B cell (primary cell): ENCODE data around the gene SCGB1D1. TPM values are rescaled to one million over a fixed set of nuclear protein-coding genes. Genes with fewer than 3 reads are reported as not detected.

Experiments used
- ATAC-seq: fragments of 200-7000 bp; cut with Tn5 transposase; one replicate; pipeline ENCODE4 v1.10.0; 2021; ENCODE audit warnings: low read depth, mild to moderate bottlenecking, moderate number of reproducible peaks, moderate library complexity
- CTCF ChIA-PET: fragments of 350-600 bp; sonication (Branson Sonifier 250); formaldehyde crosslinking; loops from one replicate; lab custom pipeline; 2021; ENCODE audit warnings: antibody characterized with exemption, inconsistent platforms; lab: Charles Lee
- POLR2A ChIA-PET: fragments of 350-600 bp; sonication (Branson Sonifier 250); formaldehyde crosslinking; loops from one replicate; lab custom pipeline; 2021; ENCODE audit warnings: antibody characterized with exemption; lab: Charles Lee
- DNase-seq: peaks from one replicate; pipeline ENCODE4 v3.0.0; 2013
- H2AFZ ChIP-seq: 2 replicates; pipeline ENCODE4 v1.6.1; 2012; ENCODE audit warnings: mild to moderate bottlenecking, low read depth, low read length; ENCODE audit not compliant: insufficient read depth, poor library complexity, severe bottlenecking
- H3K27ac ChIP-seq, 2 donors: 1 replicate in 1 of 2; 2 replicates in 1 of 2; pipeline ENCODE4 v1.5.1; 2012 to 2013; ENCODE audit warnings: low read length in 2 of 2, mild to moderate bottlenecking in 2 of 2, moderate library complexity in 1 of 2
- H3K27me3 ChIP-seq, 4 experiments: fragments of 200-600 bp in 1 of 4; sonication (generic) in 1 of 4; replicated peaks in 1 of 4; 1 replicate in 2 of 4; 2 replicates in 2 of 4; pipeline versions ENCODE4 v1.6.1 to v1.7.0; 2013 to 2016; ENCODE audit warnings: low read length in 3 of 4, mild to moderate bottlenecking in 2 of 4, mixed read lengths in 1 of 4, moderate library complexity in 1 of 4; ENCODE audit not compliant: insufficient read depth in 4 of 4, control insufficient read depth in 3 of 4; ENCODE audit errors: control extremely low read depth in 1 of 4
- H3K36me3 ChIP-seq, 2 experiments: replicated peaks in 1 of 2; 1 replicate in 1 of 2; 2 replicates in 1 of 2; pipeline versions ENCODE4 v1.6.1 to v1.7.1; 2013; ENCODE audit warnings: low read length in 1 of 2; ENCODE audit not compliant: insufficient read depth in 2 of 2, control insufficient read depth in 1 of 2; ENCODE audit errors: control extremely low read depth in 1 of 2, extremely low read depth in 1 of 2
- H3K4me1 ChIP-seq, 2 donors: fragments of 200-600 bp in 1 of 2; sonication (generic) in 1 of 2; 1 replicate in 1 of 2; 2 replicates in 1 of 2; pipeline versions ENCODE4 v1.5.1 to v1.6.1; 2013 to 2017; ENCODE audit warnings: low read length in 2 of 2; ENCODE audit not compliant: control insufficient read depth in 2 of 2, insufficient read depth in 2 of 2
- H3K4me2 ChIP-seq: replicated peaks from 2 replicates; pipeline ENCODE3; 2012; ENCODE audit warnings: mild to moderate bottlenecking, low read depth, low read length; ENCODE audit not compliant: poor library complexity, severe bottlenecking
- H3K4me3 ChIP-seq, 5 experiments: fragments of 200-600 bp in 1 of 5; sonication (generic) in 1 of 5; 1 replicate in 3 of 5; 2 replicates in 2 of 5; pipeline versions ENCODE4 v1.5.1 to v1.7.0; 2011 to 2016; ENCODE audit warnings: low read length in 4 of 5, mild to moderate bottlenecking in 4 of 5, low read depth in 2 of 5, control low read depth in 1 of 5, moderate library complexity in 1 of 5; ENCODE audit not compliant: insufficient read depth in 1 of 5; ENCODE audit errors: control extremely low read depth in 1 of 5, extremely low read depth in 1 of 5
- H3K79me2 ChIP-seq: fragments of 200-600 bp; sonication (generic); one replicate; pipeline ENCODE4 v1.6.0; 2016; ENCODE audit warnings: low read length; ENCODE audit not compliant: control insufficient read depth, insufficient read depth
- H3K9ac ChIP-seq: fragments of 200-600 bp; sonication (generic); 2 replicates; pipeline ENCODE4 v1.6.1; 2017; ENCODE audit warnings: mild to moderate bottlenecking, low read length, moderate library complexity
- H3K9me3 ChIP-seq, 3 donors: one replicate each; pipeline versions ENCODE4 v1.6.1 to v1.7.1; 2013; ENCODE audit warnings: low read length in 2 of 3; ENCODE audit not compliant: control insufficient read depth in 2 of 3, insufficient read depth in 1 of 3; ENCODE audit errors: control extremely low read depth in 1 of 3
- H4K20me1 ChIP-seq: 2 replicates; pipeline ENCODE4 v1.6.0; 2012; ENCODE audit warnings: mild to moderate bottlenecking, low read length; ENCODE audit not compliant: insufficient read depth, control insufficient read depth, poor library complexity, severe bottlenecking
- H3K27ac Mint-ChIP-seq: one replicate; pipeline ENCODE4 v1.8.0; 2021; ENCODE audit warnings: mixed read lengths
- H3K27me3 Mint-ChIP-seq: one replicate; pipeline ENCODE4 v1.8.0; 2021; ENCODE audit warnings: mixed read lengths
- H3K4me1 Mint-ChIP-seq: one replicate; pipeline ENCODE4 v1.8.0; 2021; ENCODE audit warnings: mixed read lengths
- H3K4me3 Mint-ChIP-seq: one replicate; pipeline ENCODE4 v1.8.0; 2021; ENCODE audit warnings: mixed read lengths
- H3K9me3 Mint-ChIP-seq: one replicate; pipeline ENCODE4 v1.8.0; 2022; ENCODE audit warnings: mixed read lengths; ENCODE audit not compliant: insufficient read depth
- CTCF ChIP-seq: fragments of 200-600 bp; IDR thresholded peaks from one replicate; pipeline ENCODE4 v1.8.0; 2022; ENCODE audit warnings: antibody characterized with exemption, mild to moderate bottlenecking
- EZH2 ChIP-seq: IDR thresholded peaks from 2 replicates; pipeline ENCODE4 v1.6.1; 2012; ENCODE audit warnings: borderline replicate concordance, low read depth, mild to moderate bottlenecking, moderate library complexity, low read length; ENCODE audit not compliant: insufficient read depth, poor library complexity, severe bottlenecking
- WGBS: methylation state at CpG from one replicate; pipeline ENCODE4 v1.1.5; 2013; ENCODE audit warnings: missing lambda C conversion rate; ENCODE audit not compliant: insufficient coverage; 5-methylcytosine and 5-hydroxymethylcytosine counted together
- intact Hi-C: fragments of 100-400 bp; cut with micrococcal nuclease; formaldehyde crosslinking; loops from one replicate; pipeline ENCODE4 v1.10.0; 2022
- polyA plus RNA-seq: library from polyadenylated mRNA; depleted of rRNA; stranded (reverse); fragments of >200 nt; gene quantifications from 2 replicates; pipeline ENCODE4 v1.2.3, GENCODE V29; 2012
- total RNA-seq, 2 donors: library from RNA; stranded (reverse); fragments of 120-200 nt in 1 of 2; gene quantifications; 1 replicate in 1 of 2; 2 replicates in 1 of 2; pipeline versions ENCODE4 v1.2.3 to v1.2.4, GENCODE V29; 2013 to 2022

Gene SCGB1D1
- total and polyA plus RNA-seq, 2 donors (not counting 1 experiment from before 2014, with no cell fraction given), result not detected

DNA sequence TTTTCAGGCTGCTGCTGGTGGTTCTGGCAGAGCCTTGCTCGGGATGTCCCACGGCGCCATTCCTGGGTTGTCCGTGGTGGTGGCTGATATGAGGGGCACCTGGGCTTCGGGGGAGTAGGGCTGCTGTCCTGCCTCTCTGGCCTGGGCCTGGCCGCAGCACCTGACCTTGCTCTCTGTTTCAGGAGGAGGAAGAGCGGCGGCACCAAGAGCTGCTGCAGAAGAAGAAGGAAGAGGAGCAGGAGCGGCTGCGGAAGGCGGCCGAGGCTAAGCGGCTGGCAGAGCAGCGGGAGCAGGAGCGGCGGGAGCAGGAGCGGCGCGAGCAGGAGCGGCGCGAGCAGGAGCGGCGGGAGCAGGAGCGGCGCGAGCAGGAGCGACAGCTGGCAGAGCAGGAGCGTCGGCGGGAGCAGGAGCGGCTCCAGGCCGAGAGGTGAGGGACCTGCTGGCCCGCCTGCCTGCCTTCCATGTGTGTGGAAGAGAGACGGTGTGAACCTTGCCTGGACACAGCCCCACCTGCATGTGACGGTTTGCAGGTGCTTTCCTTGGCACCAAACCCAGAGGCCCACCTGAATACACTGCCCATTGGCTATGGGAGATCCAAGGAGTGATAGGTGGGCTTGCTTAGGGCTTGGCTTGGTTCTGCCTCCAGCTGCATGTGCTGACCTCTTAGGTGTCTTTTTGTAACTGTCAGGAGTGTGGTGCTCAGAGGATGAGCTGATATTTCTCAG lies 43.4 kb upstream of the SCGB1D1 start:
- ChIA-PET POLR2A (no interaction called here), CTCF (no interaction called here)
- intact Hi-C loops, result no loop called here
- H3K9me3 Mint-ChIP-seq, result no peaks in the 10 kb centered on the region
- Histone ChIP-seq H3K4me2 (no peak overlapping the region), H3K9me3 (no peaks in the 10 kb centered on the region), H3K79me2 (no peaks in the 10 kb centered on the region), H3K4me3 (no peak overlapping the region), H4K20me1 (no peaks in the 10 kb centered on the region), H3K27me3 (no peaks in the 10 kb centered on the region), H3K9ac (no peak overlapping the region), H3K36me3 (peaks cover 0 to 70% of the 10 kb centered on the region in 2 experiments), H3K4me1 (no peaks in the 10 kb centered on the region), H2AFZ (no peak overlapping the region), H3K27ac (no peak overlapping the region)
- no peak overlapping the region for H3K4me3 Mint-ChIP-seq
- H3K27ac Mint-ChIP-seq, result no peak overlapping the region
- no peak for ATAC-seq
- H3K27me3 Mint-ChIP-seq, result no peaks in the 10 kb centered on the region
- TF ChIP-seq EZH2 (no peak), CTCF (no peak)
- WGBS, result 95% methylated on average over 34 of the region's 36 CpGs
- no peak for DNase-seq
- H3K4me1 Mint-ChIP-seq, result no peaks in the 10 kb centered on the region

GRCh38 chr11:62147545-62147944 lies 42.5 kb upstream of the SCGB1D1 start:
- no peaks in the 10 kb centered on the region for H3K9me3 Mint-ChIP-seq
- Histone ChIP-seq H4K20me1 (no peaks in the 10 kb centered on the region), H3K4me3 (no peak overlapping the region), H3K9ac (no peak overlapping the region), H3K4me2 (no peak overlapping the region), H3K36me3 (peaks cover 0 to 64% of the 10 kb centered on the region in 2 experiments), H3K27me3 (no peaks in the 10 kb centered on the region), H3K4me1 (no peaks in the 10 kb centered on the region), H3K27ac (no peak overlapping the region), H3K79me2 (no peaks in the 10 kb centered on the region), H3K9me3 (no peaks in the 10 kb centered on the region), H2AFZ (no peak overlapping the region)
- DNase-seq, result no peak
- intact Hi-C loops, result no loop called here
- H3K27ac Mint-ChIP-seq, result no peak overlapping the region
- no peak for ATAC-seq
- H3K27me3 Mint-ChIP-seq, result no peaks in the 10 kb centered on the region
- no peaks in the 10 kb centered on the region for H3K4me1 Mint-ChIP-seq
- ChIA-PET POLR2A (no interaction called here), CTCF (no interaction called here)
- 96% methylated on average over 12 of the region's 12 CpGs for WGBS
- H3K4me3 Mint-ChIP-seq, result no peak overlapping the region
- TF ChIP-seq EZH2 (no peak), CTCF (no peak)
